Natural killer cell (primary cell): Measurements from ENCODE around the gene GBE1. TPM values are rescaled to one million over a fixed set of nuclear protein-coding genes. Genes with fewer than 3 reads are reported as not detected.

Experiments
- ATAC-seq, 3 donors: fragments of 150-1000 bp in 2 of 3; fragments of 200-7000 bp in 1 of 3; cut with Tn5 transposase; 1 replicate in 1 of 3; 2 replicates in 2 of 3; pipeline ENCODE4 v1.10.0; 2021; ENCODE audit warnings: mild to moderate bottlenecking in 2 of 3, moderate library complexity in 2 of 3
- DNase-seq, 2 donors: peaks; one replicate each; pipeline versions ENCODE4 v3.0.0 to v3.0.0-alpha.2; 2013 to 2021; ENCODE audit warnings: mixed read lengths in 1 of 2
- H3K27ac ChIP-seq: one replicate; pipeline ENCODE4 v1.5.1; 2013; ENCODE audit warnings: mild to moderate bottlenecking, low read length
- H3K27me3 ChIP-seq: one replicate; pipeline ENCODE4 v1.6.1; 2013; ENCODE audit warnings: low read length; ENCODE audit not compliant: control insufficient read depth, insufficient read depth
- H3K36me3 ChIP-seq: one replicate; pipeline ENCODE4 v1.6.1; 2013; ENCODE audit warnings: low read length; ENCODE audit not compliant: control insufficient read depth, insufficient read depth
- H3K4me1 ChIP-seq: one replicate; pipeline ENCODE4 v1.6.1; 2013; ENCODE audit warnings: low read length; ENCODE audit not compliant: control insufficient read depth, insufficient read depth
- H3K4me3 ChIP-seq: one replicate; pipeline ENCODE4 v1.5.1; 2013; ENCODE audit warnings: low read length
- H3K9me3 ChIP-seq: one replicate; pipeline ENCODE4 v1.6.1; 2013; ENCODE audit warnings: low read length; ENCODE audit not compliant: control insufficient read depth, insufficient read depth
- H3K27ac Mint-ChIP-seq, 2 donors: one replicate each; pipeline ENCODE4 v1.8.0; 2022; ENCODE audit warnings: mild to moderate bottlenecking in 2 of 2, mixed read lengths in 2 of 2, moderate library complexity in 1 of 2
- H3K27me3 Mint-ChIP-seq, 2 donors: one replicate each; pipeline ENCODE4 v1.8.0; 2022; ENCODE audit warnings: low read depth in 2 of 2, mixed read lengths in 2 of 2
- H3K36me3 Mint-ChIP-seq: one replicate; pipeline ENCODE4 v1.8.0; 2022; ENCODE audit warnings: mixed read lengths
- H3K4me1 Mint-ChIP-seq, 2 donors: one replicate each; pipeline ENCODE4 v1.8.0; 2022; ENCODE audit warnings: mixed read lengths in 2 of 2
- H3K4me3 Mint-ChIP-seq: one replicate; pipeline ENCODE4 v1.8.0; 2022; ENCODE audit warnings: mild to moderate bottlenecking, moderate library complexity, mixed read lengths
- H3K9me3 Mint-ChIP-seq, 2 donors: one replicate each; pipeline ENCODE4 v1.8.0; 2022; ENCODE audit warnings: mixed read lengths in 2 of 2
- WGBS: methylation state at CpG from one replicate; pipeline ENCODE4 v1.1.7; 2013; ENCODE audit warnings: missing lambda C conversion rate; ENCODE audit not compliant: insufficient coverage; 5-methylcytosine and 5-hydroxymethylcytosine counted together
- intact Hi-C: fragments of 100-400 bp; cut with micrococcal nuclease; formaldehyde crosslinking; loops from one replicate; pipeline ENCODE4 v1.14.2; 2022
- total RNA-seq, 4 donors: library from RNA; stranded (reverse); fragments of 120-200 nt in 1 of 4; gene quantifications; one replicate each; pipeline versions ENCODE4 v1.2.3 to v1.2.4, GENCODE V29; 2013 to 2022
- TF ChIP-seq, protein P1 (sequence below): fragments of 200-600 bp; IDR thresholded peaks from one replicate; pipeline ENCODE4 v1.8.0; 2022; ENCODE audit warnings: antibody characterized with exemption

GBE1 gene
- total RNA-seq, 3 donors from 2014 or later (not counting 1 experiment from before 2014, with no cell fraction given) = 8.8 to 11.8 (median 9.7) TPM

DNA sequence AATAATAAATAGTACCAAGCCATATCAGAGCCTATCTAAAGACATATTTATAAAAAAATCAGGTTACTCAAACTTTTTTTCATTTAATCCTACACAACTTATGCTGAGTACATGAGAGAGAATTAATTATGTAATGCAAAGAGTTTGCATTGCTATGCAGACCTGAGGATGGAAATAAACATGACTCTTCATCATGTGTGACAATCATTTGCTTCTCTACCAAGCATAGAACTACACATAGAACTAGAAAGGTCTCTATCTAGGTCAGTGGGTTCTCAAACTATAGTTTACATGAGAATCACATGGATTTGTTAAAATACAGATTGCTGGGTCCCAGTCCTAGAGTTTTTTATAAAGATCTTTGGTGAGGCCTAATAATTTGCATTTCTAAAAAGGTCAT is 86.8 kb downstream of the GBE1 start:
- no peak overlapping the region for H3K4me3 ChIP-seq
- Mint-ChIP-seq H3K27me3 (no peaks in the 10 kb centered on the region), H3K4me1 (no peaks in the 10 kb centered on the region), H3K4me3 (no peak overlapping the region), H3K36me3 (no peaks in the 10 kb centered on the region), H3K9me3 (no peaks in the 10 kb centered on the region), H3K27ac (no peak overlapping the region)
- no peaks in the 10 kb centered on the region for H3K4me1 ChIP-seq
- H3K9me3 ChIP-seq = no peaks in the 10 kb centered on the region
- ATAC-seq (no peak), DNase-seq (no peak)
- H3K36me3 ChIP-seq = no peaks in the 10 kb centered on the region
- no peaks in the 10 kb centered on the region for H3K27me3 ChIP-seq
- no peak overlapping the region for H3K27ac ChIP-seq
- intact Hi-C loops = no loop called here
- TF ChIP-seq, protein P1, sequence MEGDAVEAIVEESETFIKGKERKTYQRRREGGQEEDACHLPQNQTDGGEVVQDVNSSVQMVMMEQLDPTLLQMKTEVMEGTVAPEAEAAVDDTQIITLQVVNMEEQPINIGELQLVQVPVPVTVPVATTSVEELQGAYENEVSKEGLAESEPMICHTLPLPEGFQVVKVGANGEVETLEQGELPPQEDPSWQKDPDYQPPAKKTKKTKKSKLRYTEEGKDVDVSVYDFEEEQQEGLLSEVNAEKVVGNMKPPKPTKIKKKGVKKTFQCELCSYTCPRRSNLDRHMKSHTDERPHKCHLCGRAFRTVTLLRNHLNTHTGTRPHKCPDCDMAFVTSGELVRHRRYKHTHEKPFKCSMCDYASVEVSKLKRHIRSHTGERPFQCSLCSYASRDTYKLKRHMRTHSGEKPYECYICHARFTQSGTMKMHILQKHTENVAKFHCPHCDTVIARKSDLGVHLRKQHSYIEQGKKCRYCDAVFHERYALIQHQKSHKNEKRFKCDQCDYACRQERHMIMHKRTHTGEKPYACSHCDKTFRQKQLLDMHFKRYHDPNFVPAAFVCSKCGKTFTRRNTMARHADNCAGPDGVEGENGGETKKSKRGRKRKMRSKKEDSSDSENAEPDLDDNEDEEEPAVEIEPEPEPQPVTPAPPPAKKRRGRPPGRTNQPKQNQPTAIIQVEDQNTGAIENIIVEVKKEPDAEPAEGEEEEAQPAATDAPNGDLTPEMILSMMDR = no peak

DNA sequence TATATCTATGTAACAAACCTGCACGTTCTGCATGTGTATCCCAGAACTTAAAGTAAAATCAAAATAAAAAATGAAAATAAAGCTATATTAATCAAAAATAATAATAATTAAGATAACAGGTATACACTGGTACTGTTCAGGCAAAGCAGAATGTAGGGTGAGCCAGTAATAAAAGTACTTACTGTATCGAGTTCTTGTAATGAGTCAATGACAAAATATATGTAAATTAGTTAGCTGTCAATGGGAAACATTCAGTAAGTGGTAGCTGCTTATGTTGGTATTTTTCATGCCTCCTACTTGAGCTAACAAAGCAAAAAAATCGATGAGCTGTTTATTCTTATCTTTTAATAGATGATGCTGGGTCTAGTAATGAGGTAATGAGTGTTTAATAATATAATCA is 93.2 kb downstream of the GBE1 start:
- H3K27ac ChIP-seq = no peak overlapping the region
- no peaks in the 10 kb centered on the region for H3K4me1 ChIP-seq
- DNase-seq (no peak), ATAC-seq (no peak)
- H3K4me3 ChIP-seq = no peak overlapping the region
- intact Hi-C loops = no loop called here
- H3K9me3 ChIP-seq = no peaks in the 10 kb centered on the region
- peaks cover 0 to 8% of the 10 kb centered on the region in 2 donors for H3K4me1 Mint-ChIP-seq
- H3K27me3 ChIP-seq = no peaks in the 10 kb centered on the region
- H3K27ac Mint-ChIP-seq = no peak overlapping the region
- H3K27me3 Mint-ChIP-seq = no peaks in the 10 kb centered on the region
- TF ChIP-seq, protein P1 = no peak
- H3K4me3 Mint-ChIP-seq = no peak overlapping the region
- H3K36me3 ChIP-seq = no peaks in the 10 kb centered on the region
- 100% methylated on average over 1 of the region's 3 CpGs for WGBS
- H3K36me3 Mint-ChIP-seq = no peaks in the 10 kb centered on the region
- H3K9me3 Mint-ChIP-seq = no peaks in the 10 kb centered on the region

DNA sequence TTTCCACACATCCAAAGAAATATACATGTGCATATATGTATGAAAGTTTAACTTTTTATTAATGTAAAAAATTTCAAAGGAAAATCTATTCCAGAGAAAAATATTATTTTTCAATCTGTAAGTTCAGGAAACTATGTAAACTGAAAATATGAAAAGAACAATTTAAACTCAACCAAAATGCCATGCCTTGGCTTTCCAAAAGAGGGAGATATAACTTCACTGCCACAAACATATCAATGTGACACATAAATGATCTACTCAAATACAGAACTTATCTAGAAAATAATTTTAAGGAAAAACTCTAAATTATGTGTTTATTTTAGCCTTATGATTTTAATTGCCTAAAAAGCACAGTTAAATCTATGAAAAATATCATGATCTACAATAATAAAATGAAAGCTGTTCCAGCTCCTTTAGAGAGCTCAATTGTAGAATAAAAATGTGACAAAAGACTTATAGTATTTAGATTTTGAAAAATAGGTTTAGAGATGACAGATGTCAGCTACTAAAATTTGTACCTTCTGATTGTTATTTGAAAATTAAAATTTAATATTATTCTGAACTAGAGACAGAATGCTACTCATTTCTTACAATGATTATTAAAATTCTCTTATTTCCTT is 94.8 kb downstream of the GBE1 start:
- no peaks in the 10 kb centered on the region for H3K4me1 ChIP-seq
- no peak overlapping the region for H3K4me3 Mint-ChIP-seq
- DNase-seq = peak in 1 of 2 donors; percentile 29
- intact Hi-C loops = loop anchor here (1.0 kb wide), 1 partner anchor 467 kb away; no protein-coding TSS in a partner anchor
- ATAC-seq = no peak
- no peaks in the 10 kb centered on the region for H3K9me3 Mint-ChIP-seq
- no peaks in the 10 kb centered on the region for H3K9me3 ChIP-seq
- TF ChIP-seq, protein P1 = peak; percentile 62
- H3K27ac Mint-ChIP-seq = no peak overlapping the region
- no peaks in the 10 kb centered on the region for H3K36me3 ChIP-seq
- H3K27me3 ChIP-seq = no peaks in the 10 kb centered on the region
- H3K4me3 ChIP-seq = no peak overlapping the region
- peaks cover 0 to 13% of the 10 kb centered on the region in 2 donors for H3K4me1 Mint-ChIP-seq
- no peaks in the 10 kb centered on the region for H3K36me3 Mint-ChIP-seq
- H3K27ac ChIP-seq = no peak overlapping the region
- H3K27me3 Mint-ChIP-seq = no peaks in the 10 kb centered on the region

DNA sequence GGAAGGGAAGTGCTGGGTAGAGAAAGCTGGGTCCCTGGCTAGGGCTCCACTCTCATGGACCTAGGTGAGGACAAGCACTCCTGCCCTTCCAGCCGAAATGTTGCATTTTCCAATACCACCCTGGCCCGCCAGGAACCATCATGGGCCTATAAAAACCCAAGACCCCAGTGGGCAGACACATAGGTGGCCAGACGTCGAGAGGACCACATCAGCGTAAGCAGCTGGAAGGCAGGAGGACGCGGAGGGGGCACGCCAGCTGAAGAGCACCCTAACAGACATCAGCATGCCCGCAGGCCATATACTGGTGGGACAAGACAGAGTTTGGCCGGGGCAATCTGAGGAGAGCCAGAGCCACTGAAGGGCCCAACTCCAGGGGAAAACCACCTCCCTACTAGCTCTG is 98.3 kb downstream of the GBE1 start:
- Mint-ChIP-seq H3K27ac (no peak overlapping the region), H3K9me3 (no peaks in the 10 kb centered on the region), H3K27me3 (no peaks in the 10 kb centered on the region), H3K4me1 (peaks cover 0 to 13% of the 10 kb centered on the region in 2 donors), H3K36me3 (no peaks in the 10 kb centered on the region), H3K4me3 (no peak overlapping the region)
- no peak for ATAC-seq
- 96% methylated on average over 10 of the region's 10 CpGs for WGBS
- Histone ChIP-seq H3K9me3 (no peaks in the 10 kb centered on the region), H3K27me3 (no peaks in the 10 kb centered on the region), H3K36me3 (no peaks in the 10 kb centered on the region), H3K4me3 (no peak overlapping the region), H3K27ac (no peak overlapping the region), H3K4me1 (no peaks in the 10 kb centered on the region)
- TF ChIP-seq, protein P1 = no peak
- intact Hi-C loops = no loop called here
- no peak for DNase-seq
